Stromal cell of bone marrow (primary cell): Measurements from ENCODE around the gene MTFR1L.

ENCODE experiments used
- DNase-seq: peaks from one replicate; pipeline ENCODE4 v3.0.0-alpha.2; 2012; ENCODE audit warnings: low read depth

MTFR1L gene

DNA sequence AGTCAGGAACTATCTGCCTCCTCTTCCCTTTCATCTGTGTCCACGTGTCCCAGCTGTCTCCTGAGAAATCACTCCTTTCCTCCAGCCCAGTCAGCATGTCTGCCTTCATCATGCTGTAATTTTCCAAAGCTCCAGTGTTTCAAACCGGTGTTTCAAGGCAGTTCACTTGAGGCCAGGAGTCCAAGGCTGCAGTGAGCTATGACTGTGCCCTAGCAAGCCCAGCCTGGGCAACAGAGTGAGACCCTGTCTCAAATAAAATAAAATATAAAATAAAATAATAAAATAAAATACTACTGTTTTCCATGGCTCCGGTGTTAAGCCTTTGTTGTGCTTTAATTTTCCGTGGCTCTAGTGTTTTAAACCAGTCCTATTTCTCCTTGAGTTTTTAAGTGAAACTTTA, 27.6 kb upstream of the MTFR1L start:
- DNase-seq: no peak

DNA sequence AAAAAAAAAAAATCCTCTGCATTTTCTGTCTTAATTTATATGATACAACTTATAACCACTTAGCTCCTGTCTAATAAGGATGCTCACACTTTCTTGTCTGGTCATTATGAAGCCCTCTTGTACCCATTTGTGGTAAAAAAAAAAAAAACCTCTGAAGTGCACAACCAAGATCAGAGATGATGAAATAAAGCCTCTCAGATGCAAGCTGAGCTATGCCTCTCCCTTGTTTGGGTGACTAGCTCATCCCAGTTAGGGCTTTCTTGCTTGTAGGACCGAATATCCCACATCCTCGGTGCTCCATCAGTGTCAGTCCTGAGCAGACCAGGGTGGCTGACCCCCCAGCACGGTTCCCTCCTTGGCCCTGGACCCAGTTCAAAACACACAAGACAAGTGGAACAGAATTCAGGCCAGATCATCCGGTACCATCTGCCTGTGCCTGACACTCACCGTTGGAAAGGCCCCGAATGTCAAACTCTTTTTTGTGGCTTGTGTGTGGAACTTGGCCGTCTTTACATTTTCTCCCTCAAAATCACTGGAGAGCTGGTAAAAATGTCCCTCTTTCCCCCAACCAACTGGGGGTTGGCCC, 26.1 kb upstream of the MTFR1L start:
- DNase-seq: no peak

DNA sequence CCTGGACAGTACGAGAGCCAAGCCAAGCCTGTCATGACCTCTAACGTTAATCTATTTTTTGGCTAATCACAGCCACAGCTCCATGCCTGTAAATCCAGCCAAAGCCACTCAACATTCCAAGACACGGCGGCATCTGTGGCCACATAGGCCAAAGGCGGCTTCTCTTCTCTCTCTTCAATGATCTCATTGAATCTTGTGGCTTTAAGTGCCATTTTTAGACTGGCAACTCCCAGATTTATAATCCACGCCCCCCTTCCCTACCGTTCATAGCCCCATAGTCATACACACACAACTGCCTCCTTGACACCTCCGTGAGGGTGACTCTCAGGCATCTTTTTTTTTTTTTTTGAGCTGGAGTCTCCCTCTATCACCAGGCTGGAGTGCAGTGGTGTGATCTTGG, 25.4 kb upstream of the MTFR1L start:
- peak; percentile 57 for DNase-seq

DNA sequence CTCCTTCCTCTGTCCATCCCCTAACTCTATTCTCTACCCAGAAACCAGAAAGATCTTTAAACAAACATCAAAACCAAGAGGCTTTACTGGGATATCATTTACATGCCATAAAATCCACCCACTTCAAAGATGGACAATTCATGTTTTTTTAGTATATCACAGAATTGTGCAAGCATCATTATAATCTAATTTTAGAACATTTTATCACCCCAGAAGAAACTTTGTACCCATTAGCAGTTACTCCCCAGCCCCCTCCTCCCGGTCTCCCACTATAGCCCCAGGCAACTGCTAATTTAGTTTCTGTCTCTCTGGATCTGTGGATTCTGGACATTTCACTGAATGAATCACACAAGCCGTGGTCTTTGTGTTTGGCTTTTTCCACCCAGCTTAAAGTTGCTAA, 24.5 kb upstream of the MTFR1L start:
- no peak for DNase-seq

DNA sequence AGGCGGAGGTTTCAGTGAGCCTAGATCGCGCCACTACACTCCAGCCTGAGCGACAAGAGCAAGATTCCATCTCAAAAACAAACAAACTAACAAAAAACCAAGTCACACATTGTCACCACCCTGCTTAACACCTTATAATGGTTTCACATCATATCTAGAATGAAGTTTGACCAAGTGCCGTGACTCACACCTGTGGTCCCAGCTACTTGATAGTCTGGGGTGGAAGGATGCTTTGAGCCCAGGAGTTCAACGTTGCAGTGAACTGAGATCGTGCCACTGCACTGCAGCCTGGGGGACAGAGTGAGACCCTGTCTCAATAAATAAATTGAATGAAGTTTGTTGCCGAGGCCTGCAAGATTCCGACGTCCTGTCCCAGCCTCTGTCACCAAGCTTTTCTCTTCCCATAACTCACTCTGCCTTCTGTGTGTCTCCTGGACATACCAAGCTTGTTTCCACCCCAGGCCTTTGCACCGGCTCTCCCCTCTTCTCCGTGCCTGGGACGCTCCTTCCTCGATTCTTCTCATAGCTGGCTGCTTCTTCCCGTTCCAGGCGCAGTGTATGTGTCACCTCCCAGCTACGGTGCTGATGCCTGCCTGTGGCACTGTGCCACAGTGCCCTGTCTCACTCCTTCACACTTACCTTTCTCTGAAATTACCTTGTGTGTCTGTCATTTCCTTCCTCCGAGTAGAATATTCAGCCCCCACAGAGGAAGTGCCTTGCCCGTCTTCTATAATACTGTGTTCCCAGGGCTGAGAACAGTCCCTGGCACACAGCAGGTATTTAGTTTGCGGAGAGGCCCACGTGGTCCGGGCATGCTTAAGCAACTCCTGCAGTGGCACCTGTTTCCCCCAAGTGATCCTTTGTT, 23.6 kb upstream of the MTFR1L start:
- DNase-seq: no peak

DNA sequence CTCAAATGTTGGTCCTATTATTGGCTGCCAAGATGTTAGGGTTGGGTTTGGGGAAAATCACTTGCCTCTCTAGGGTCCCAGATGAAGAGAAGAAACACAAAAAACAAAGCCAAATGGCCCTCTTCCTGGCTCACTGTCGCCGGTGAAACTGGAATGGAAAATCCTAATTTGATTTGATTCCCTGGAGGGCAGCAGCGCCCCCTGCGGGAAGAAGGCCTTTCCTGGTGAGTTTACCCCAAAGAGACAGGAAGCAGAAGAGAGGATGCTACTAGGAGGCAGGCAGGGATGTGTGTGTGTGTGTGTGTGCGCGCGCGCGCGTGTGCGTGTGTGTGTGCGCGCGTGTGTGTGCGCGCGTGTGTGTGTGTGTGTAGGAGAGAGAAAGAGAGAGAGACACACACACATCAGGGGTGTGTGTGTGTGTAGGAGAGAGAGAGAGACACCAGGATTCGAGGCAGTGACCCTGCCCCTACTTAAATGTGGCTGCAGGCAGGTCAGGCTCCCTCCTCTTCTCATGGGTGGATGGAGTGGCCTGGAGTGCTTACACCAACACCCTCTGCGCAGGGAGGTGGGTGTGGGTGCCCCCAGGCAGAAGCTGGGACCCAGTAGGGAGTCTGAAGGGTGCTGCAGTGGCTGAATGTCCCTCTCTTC, 22.8 kb upstream of the MTFR1L start:
- DNase-seq: no peak

DNA sequence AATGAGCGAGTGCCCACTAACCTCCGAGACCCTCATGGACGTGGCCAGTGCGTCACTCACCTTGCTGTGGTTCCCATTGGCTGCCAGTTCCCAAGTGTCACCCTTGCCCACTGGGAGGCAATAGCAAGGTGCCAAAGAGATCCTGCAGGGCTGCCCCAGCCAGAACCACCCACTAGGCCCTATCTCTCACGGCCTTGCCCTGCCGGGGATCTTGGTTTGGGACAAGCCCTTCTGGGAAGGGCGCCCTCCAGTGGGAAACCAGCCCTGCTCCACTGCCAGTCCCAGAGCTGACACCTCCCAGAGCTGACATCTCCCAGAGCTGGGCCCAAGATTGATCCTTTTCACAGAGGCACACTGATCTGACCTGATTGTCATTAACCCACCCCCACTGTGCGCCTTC, 21.8 kb upstream of the MTFR1L start:
- DNase-seq: no peak

DNA sequence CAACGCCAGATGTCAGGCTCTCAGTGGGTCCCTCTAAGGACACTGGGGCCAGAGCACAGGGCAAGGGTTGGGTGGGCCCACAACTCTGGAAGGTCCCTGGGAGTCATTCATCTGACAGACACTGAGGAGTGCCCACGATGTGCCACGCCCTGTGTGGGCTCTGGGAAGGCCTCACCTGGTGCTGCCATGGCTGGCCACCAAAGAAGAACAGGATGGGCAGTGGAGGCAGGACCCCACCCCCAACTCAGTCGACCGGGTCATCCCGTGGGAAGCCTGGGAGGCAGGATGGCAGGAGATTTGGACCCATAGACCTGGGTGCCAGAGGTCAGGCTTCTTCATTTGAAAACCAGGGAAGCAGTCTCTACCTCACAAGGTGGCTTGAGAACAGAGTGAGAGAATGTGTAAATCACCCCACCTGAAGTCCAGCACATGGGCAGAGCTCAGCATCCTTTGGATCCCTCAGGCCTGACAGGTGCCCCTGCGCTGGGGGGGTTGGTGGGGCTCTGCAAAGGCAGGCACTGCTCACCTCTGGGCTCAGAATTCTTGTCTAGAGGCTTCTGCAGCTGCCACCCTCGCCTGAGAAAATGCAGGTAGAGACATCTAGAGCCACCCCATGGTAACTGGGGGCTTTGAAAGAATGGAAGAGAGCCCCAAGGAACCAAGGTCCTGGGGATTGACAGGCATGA, 20.9 kb upstream of the MTFR1L start:
- DNase-seq: no peak

DNA sequence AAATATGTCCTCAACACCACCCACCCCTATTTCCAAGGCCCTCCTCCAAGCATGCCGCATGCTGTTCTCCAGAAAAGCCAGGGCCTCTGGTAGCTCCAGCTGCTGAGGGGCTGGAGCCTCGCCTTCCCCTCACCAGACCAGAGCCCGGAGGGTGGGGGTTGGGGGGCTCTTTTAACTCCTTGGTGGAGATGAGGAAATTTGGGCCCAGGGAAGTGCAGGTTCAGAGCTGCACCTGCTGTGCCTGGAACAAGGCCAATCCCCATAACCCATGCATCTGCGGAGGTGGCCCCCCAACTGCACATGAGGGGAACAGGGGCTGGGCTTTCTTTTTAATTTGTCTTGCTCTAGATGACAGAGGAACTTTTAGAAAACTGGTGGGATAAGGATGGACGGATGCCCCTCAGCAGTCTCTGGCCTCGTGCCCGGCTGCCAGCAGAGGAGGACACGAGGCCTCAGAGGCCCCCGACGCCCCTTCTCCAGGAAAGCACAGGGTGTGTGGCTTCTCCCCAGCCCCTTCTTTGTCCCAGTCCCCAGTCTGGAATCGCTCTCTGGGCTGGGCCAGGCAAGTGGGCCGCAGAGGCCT, 20.3 kb upstream of the MTFR1L start:
- DNase-seq: no peak

DNA sequence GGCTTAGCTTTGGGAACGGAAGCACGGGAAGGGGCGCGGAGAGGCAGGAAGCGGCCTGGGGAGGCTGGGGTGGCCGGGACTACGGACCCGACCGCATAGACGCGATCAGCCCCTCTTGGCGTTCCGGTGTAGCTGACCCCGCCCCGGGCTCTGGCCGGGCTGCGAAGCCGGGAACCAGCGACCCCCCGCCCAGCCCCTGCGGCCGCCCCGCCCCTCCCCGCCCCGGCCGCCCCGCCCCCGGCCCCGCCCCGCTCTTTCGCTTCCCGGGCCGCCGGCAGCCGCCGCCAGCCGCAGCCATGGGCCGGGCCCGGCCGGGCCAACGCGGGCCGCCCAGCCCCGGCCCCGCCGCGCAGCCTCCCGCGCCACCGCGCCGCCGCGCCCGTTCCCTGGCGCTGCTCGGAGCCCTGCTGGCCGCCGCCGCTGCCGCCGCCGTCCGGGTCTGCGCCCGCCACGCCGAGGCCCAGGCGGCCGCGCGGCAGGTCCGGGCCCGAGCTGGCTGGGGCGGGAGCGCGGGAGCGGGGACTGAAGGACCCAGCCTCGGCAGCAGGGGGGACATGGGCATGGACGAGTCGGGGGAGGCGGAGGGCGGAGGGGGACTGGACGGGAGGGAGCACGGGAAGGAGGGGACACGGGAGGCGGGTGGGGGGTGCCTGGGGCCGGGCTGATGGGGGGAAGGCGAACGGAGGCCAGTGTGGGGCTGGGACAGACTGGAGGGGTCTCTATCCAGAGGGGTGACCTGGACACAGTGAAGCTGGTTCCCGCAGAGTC, 19.6 kb upstream of the MTFR1L start, which contains the start of gene SELENON:
Gene SELENON (plus strand): TSS at position 259 of the 768 bp plus-strand sequence. CDS start 38 bp downstream, at position 297.
- DNase-seq: no peak

DNA sequence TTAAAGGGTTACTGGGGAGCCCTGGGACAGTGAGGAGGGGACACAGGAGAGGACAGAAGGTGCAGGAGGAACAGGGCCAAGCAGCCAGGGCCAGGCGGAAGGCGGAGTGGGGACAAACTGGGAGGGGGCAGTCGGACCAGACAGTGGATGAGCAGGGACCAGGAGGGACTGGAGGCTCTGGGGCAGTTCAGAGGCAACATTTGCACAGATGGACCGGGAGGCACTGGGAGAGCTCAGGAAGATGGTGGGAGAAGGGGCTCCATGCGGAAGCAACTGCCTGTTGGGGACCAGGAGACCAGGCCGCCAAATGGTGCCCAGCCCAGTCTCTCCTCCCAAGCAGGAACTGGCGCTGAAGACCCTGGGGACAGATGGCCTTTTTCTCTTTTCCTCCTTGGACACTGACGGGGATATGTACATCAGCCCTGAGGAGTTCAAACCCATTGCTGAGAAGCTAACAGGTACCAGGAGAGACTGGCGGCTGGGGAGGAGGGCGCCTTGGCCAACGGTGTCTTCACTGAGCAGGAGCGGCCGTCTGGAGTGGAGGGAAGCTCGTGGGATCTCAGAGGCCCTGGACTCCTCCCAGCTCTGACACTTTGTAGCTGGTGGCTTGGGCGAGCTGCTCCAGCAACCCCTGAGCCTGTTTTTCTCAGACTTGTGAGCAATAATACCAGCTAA, 18.9 kb upstream of the MTFR1L start:
- no peak for DNase-seq

DNA sequence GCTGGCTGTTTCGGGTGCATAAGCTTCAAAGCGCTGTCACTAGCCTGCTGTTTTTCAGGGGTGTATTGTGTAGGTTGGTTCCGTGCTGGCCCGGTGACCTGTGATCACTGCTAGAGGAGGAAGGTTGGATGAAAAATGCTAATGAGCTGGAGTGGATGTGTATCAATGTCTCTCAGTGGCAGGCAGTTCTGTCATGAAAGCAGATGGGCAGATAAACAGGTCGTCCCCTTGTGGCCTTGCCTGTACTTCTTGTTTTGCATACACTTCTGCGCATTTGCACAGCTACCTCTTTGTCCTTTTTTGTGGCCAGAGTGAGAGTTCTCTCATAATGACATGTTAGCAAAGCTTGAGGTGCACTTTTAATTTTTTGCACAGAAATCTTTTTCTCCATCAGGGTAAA, 16.8 kb upstream of the MTFR1L start:
- DNase-seq: no peak

DNA sequence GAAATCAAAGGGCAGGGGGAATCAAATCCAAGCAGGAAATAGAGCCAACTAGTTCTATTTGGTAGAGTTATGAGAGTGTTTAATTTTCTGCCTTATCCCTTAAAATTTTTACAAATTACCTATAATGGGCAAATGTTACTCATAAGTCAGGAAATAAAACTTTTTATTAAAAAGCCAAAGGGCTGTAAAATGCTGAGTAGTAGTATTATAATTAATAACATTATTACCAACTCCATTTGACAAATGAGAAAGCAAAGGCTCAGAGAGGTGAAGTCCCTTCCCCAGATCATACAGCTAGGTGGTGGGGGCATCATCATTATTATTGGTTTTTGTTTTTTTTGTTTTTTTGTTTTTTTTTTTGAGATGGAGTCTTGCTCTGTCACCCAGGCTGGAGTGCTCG, 16.4 kb upstream of the MTFR1L start:
- DNase-seq: no peak

DNA sequence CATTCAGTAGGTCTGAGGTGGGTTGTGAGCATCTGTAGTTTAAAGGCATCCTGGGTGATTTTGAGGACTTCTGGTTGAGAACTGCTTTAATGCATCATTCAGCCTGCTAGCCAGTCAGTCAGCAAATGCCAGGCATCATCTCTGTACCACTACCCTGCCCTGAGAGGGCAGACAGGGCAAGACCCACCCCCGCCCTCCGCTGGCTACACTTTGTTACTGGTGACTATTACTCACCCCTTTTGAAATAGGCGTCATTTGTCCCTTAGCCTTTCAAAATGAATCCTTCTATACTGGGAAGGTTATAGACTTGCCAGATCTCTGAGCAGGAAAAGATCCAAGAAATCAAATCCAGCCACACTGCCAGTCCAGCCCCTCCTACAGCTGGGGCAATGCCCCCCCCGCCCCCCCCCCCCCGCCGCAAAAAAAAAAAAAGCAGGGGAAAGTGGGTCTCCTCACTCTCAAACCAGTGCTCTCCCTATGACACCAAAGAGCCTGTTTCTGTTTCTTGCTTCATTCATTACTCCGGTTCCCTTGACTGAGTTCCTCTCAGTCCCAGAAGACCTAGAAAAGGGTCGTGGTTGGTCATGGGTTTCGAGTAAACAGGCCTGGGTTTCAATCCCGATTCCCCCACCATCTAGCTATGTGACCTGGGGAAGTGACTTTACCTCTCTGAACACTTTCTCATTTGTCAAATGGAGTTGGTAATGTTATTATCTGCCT, 15.3 kb upstream of the MTFR1L start:
- DNase-seq: no peak

DNA sequence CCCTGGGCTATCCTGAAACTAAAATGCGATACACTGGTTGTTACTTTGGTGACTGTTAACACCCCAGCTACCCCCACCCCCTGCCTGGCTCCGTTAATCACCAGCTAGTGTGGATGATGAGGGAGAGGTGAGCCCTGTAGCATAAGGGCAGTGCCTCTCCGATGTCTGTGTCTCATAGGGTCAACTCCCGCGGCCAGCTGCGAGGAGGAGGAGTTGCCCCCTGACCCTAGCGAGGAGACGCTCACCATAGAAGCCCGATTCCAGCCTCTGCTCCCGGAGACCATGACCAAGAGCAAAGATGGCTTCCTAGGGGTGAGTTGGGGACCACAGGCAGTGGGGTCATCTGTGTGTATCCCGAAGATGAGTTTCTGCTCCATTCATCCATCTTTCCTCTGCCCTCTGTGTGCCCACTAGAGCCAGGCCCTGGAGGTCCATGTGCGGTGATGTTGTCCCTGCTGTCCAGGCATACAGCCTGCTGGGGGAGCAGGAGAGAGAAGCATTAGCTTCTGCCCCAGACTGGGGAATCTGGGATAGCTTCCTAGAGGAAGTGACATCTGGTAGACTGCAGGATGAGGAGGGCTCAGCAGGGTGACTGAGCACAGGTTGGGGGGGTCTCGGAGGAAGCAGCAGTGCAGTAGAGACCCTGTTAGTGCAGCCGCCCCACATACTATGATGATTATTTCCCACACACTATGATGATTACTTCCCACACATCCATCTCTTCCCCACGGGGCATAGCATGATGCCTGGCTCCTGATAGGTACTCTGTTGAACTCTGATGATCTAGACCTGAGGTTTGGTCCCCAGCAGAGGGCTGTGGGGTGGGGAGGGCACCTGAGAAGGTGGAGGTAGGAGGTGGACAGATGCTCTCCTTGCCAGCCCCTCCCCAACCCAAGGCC, 14.5 kb upstream of the MTFR1L start:
- DNase-seq: no peak

DNA sequence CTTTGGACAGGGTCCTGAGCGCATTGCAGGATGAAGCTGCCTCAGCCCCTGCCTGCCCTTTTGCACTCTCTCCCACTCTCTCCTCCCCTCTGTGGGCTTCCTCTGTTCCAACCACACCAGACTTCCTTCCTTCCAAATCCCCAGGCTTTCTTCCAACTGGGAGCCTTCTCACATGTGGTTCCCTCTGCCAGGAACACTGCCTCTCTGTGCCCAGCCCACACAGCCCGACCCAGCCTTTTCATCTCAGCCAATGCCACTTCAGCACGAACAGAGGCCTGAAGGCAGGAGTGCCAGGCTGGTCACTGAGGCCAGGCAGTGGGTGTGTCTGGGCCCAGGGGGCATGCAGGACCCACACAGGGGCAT, 13.9 kb upstream of the MTFR1L start:
- no peak for DNase-seq

DNA sequence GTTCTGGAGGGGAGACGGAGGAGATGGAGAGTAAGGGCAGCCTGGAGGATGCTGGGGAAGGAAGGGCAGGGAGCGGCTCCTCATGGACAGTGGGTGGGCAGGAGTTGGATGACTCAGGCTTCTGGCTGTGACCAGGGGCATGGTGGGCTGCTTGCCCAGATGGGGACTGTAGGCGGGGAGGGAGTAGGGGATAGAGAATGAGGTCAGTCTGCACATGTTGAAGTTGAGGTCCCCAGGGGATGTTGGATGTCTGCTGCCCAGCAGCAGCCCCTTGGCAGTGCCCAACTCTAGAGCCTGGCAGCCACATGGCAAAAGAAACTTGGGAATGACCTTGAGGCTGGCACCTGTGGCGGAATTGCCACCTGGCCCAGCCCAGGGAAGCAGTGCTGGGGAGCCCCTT, 13.3 kb upstream of the MTFR1L start:
- DNase-seq: no peak

DNA sequence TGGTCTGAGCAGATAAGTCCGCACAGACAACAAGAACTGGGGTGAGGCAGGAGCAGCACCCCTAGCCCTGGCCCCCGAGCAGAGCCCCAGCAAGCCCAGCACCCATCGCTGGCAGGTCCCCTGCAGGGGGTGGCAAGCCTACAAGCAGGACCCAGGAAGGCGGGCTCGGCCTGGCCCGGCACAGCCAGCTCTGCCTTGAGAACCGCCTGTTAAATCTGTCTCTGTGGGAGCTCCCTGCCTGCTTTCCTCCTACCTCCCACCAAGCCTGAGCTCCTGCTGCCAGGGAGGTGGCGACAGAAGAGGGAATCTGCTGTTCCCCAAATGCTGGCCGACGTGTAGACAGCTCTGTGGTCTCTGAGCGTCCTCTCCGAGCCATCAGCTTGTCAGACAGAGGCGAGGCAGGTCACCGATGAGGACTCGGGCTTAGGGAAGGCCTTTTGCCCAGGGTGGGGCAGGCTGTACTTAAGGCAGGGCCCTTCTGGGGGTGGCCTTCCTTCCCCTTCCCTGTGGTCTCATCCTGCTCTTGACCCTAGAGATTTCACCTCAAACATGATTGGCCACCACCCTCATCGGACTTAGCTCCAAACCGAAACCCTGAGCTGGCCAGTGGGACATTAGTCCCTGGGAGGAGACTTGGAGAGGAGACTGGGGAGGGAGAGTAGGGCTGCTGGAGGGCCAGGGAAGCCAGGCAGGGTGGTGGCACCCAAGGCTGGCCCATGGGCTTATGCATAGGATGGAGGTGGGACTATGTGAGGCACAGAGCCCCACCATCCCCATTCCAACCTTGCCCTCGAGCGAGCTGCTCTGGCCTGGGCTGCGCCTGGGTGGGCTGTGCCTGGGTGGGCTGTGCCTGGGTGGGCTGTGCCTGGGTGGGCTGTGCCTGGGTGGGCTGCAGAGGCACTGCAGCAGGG, 12.0 kb upstream of the MTFR1L start:
- DNase-seq: no peak
